ENCODE results near the gene ADAMTS3.

ADAMTS3 gene

DNA sequence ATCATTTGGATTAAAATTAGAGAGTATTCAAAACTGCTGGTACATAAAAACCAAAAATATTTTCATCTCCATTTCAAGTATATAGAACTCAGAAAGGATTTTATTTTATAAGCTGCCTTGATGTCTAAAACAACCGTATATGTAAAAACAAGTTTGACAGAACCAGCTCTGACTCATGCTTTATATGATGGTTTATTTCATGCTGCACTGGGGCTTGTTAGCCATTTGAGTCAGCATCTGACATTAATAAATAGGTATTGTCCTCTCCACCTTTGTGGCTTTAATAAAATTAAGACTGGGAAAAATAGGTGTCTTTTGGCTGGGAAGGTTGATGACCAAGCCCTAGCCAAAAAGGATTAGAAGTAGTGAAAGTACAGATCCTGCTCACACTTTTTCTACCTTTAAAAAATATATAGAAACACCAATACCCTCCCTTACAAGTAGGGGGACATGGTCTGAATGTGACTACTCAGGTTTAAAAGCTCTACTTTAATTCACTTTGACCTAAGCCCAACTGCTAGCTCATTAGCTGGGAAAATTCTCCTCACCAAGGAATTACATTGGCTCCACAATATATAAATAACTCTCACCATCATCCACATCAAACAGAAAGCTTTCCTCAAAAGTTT, 228.1 kb downstream of the ADAMTS3 start (continued):
- TF ChIP-seq ZSCAN16 (tag by site-specific recombination; IDR thresholded peaks at IDR 0.05) = no peak
- TF ChIP-seq ZNF514 (tag by site-specific recombination; IDR thresholded peaks at IDR 0.05) = no peak
- no peak for TF ChIP-seq ZNF302 (tag by site-specific recombination; IDR thresholded peaks at IDR 0.05; ENCODE audit: low read depth)

DNA sequence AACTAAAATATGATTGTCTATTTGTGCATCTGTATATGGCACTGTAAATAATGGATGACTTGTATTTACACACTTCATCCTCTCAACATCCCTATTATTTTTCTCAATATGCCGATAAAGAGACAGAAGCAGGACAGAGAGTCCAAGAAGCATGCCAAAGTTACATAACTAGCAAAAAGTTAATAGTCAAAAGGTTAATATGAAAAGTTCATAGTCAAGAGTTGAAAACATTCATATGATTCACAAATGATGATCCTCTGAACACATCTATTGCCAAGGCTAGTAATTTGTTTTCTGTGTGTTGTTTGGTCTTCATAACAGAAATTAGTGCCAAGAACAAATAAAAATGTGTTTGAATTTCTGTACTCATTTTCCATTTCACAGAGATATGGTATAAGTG, 231.0 kb downstream of the ADAMTS3 start:
- H3K36me3 ChIP-seq (ENCODE audit: control insufficient read depth in 2 of 2, insufficient read depth in 1 of 2, low read length in 2 of 2) = no peaks in the 10 kb centered on the region
- no peak overlapping the region for H3K27ac ChIP-seq (ENCODE audit: extremely low read depth, low read depth, low read length)
- TF ChIP-seq, protein P1, sequence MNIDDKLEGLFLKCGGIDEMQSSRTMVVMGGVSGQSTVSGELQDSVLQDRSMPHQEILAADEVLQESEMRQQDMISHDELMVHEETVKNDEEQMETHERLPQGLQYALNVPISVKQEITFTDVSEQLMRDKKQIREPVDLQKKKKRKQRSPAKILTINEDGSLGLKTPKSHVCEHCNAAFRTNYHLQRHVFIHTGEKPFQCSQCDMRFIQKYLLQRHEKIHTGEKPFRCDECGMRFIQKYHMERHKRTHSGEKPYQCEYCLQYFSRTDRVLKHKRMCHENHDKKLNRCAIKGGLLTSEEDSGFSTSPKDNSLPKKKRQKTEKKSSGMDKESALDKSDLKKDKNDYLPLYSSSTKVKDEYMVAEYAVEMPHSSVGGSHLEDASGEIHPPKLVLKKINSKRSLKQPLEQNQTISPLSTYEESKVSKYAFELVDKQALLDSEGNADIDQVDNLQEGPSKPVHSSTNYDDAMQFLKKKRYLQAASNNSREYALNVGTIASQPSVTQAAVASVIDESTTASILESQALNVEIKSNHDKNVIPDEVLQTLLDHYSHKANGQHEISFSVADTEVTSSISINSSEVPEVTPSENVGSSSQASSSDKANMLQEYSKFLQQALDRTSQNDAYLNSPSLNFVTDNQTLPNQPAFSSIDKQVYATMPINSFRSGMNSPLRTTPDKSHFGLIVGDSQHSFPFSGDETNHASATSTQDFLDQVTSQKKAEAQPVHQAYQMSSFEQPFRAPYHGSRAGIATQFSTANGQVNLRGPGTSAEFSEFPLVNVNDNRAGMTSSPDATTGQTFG (tag by site-specific recombination; IDR thresholded peaks at IDR 0.05; ENCODE audit: borderline replicate concordance) = no peak
- TF ChIP-seq ZNF837 (tag by site-specific recombination; IDR thresholded peaks at IDR 0.05) = no peak
- no peak overlapping the region for H3K4me3 ChIP-seq (ENCODE audit: low read depth, low read length)
- H3K9me3 ChIP-seq (ENCODE audit: control insufficient read depth, insufficient read depth, low read depth, low read length) = no peaks in the 10 kb centered on the region
- ChIA-PET POLR2A (no interaction called here), CTCF (no interaction called here)
- no peaks in the 10 kb centered on the region for H3K4me1 ChIP-seq (ENCODE audit: control insufficient read depth, insufficient read depth, low read length)

DNA sequence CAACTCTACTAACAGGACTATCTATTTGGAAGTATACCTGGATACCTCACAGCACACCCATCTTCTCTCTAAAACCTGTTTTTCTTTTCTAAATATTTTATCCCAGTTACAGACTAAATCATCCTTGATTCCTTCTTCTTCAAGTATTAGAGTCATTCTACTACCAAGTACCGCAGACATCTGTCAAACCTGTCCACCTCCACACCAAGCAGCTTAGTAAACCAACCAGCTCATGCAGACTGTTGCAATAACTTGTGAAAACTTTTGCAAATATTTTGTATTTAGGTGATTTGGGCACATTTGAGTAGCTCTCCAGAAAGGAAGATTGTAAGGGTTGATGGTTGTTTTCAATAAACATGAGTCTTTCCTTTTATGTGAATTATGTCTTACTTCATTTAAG, 238.6 kb downstream of the ADAMTS3 start:
- Histone ChIP-seq H3K4me3 (ENCODE audit: low read depth, low read length) (no peak overlapping the region), H3K36me3 (ENCODE audit: control insufficient read depth in 2 of 2, insufficient read depth in 1 of 2, low read length in 2 of 2) (no peaks in the 10 kb centered on the region), H3K9me3 (ENCODE audit: control insufficient read depth, insufficient read depth, low read depth, low read length) (no peaks in the 10 kb centered on the region), H3K4me1 (ENCODE audit: control insufficient read depth, insufficient read depth, low read length) (no peaks in the 10 kb centered on the region), H3K27ac (ENCODE audit: extremely low read depth, low read depth, low read length) (no peak overlapping the region)
- ChIA-PET POLR2A (no interaction called here), CTCF (interaction anchor here (0.6 kb wide), 1 partner anchor 283 kb away, joined by 3 read pairs; no protein-coding TSS in a partner anchor)
- TF ChIP-seq, protein P2, sequence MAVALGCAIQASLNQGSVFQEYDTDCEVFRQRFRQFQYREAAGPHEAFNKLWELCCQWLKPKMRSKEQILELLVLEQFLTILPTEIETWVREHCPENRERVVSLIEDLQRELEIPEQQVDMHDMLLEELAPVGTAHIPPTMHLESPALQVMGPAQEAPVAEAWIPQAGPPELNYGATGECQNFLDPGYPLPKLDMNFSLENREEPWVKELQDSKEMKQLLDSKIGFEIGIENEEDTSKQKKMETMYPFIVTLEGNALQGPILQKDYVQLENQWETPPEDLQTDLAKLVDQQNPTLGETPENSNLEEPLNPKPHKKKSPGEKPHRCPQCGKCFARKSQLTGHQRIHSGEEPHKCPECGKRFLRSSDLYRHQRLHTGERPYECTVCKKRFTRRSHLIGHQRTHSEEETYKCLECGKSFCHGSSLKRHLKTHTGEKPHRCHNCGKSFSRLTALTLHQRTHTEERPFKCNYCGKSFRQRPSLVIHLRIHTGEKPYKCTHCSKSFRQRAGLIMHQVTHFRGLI (tag by site-specific recombination; IDR thresholded peaks at IDR 0.05) = no peak

DNA sequence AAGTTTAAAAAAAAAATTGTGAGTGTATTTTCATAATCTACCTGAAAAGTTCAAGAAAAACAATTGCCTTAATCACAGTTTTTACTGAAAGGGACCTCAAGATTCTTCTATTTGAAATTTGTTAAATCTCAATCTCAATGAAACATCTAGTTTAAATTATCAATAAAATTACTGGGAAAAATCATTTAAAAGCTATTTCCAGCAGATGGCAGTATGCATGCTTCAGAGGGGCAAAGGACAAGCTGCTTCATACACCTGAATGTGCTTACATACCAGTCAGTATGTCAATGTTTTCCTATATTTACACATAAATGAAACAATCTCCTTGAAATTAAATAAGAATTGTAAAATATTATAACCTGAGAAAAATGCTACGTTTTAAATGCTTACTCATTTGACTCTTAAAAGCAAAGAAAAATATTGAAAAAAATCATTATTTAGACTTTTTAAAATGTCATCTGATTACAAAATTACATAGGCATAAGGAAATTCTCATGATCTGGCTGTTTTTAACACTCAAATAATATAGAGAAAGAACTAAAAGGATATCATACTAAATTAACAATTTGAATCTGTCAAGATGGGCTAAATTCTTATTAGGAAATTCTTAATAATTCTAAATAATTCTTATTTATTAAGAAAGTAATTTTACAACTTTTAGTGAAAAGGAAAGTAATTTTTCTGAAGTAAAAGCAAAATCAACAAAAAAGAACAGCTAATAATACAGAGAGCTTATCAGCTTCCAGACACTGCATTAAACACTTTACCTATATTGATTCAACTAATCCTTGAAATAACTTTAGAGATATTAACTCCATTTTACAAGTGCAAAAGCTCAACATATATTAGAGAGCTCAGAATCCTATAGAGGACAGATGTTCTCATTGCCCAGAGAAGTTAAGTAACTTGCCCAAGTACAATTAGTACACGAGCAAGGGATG, 242.1 kb downstream of the ADAMTS3 start:
- POLR2A ChIA-PET = no interaction called here
- TF ChIP-seq ZNF48 (tag by site-specific recombination; IDR thresholded peaks at IDR 0.05) = no peak
- TF ChIP-seq ZNF654 (tag by site-specific recombination; IDR thresholded peaks at IDR 0.05; ENCODE audit: low read depth) = peak; percentile 63
- CTCF ChIA-PET = interaction anchor here (0.5 to 4.0 kb wide), 20 partner anchors 9 to 720 kb away, joined by 3 to 45 read pairs (median 4); no protein-coding TSS in a partner anchor
- H3K27ac ChIP-seq (ENCODE audit: extremely low read depth, low read depth, low read length) = no peak overlapping the region
- H3K4me3 ChIP-seq (ENCODE audit: low read depth, low read length) = no peak overlapping the region
- H3K36me3 ChIP-seq (ENCODE audit: control insufficient read depth in 2 of 2, insufficient read depth in 1 of 2, low read length in 2 of 2) = no peaks in the 10 kb centered on the region
- no peaks in the 10 kb centered on the region for H3K9me3 ChIP-seq (ENCODE audit: control insufficient read depth, insufficient read depth, low read depth, low read length)
- peaks cover 10% of the 10 kb centered on the region; the same call in 1 of the 2 replicates for H3K4me1 ChIP-seq (ENCODE audit: control insufficient read depth, insufficient read depth, low read length)

DNA sequence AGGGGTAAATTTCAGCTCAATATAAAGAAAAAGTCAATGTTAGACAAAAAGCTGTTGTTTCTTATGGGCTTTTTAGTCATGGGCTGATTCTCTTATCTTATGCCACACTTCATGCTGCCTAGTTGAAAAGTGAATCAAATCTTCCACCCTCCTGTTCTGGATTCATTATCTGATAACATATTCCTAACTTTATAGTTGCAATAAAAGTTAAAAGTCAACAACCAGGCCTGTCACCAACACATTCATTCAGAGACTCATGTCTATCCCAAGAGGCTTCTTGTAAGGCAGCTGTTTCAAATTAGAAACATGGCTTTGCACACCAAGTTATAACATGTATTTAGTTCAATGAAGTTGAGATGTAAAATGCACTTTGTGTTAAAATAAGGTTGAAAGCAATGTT, 243.8 kb downstream of the ADAMTS3 start:
- Histone ChIP-seq H3K4me1 (ENCODE audit: control insufficient read depth, insufficient read depth, low read length) (peaks cover 10% of the 10 kb centered on the region; the same call in 1 of the 2 replicates), H3K27ac (ENCODE audit: extremely low read depth, low read depth, low read length) (no peak overlapping the region), H3K9me3 (ENCODE audit: control insufficient read depth, insufficient read depth, low read depth, low read length) (no peaks in the 10 kb centered on the region), H3K4me3 (ENCODE audit: low read depth, low read length) (no peak overlapping the region), H3K36me3 (ENCODE audit: control insufficient read depth in 2 of 2, insufficient read depth in 1 of 2, low read length in 2 of 2) (no peaks in the 10 kb centered on the region)
- POLR2A ChIA-PET = no interaction called here
- CTCF ChIA-PET = interaction anchor here (0.5 to 4.0 kb wide), 5 partner anchors 29 to 698 kb away, joined by 3 to 45 read pairs (median 3); no protein-coding TSS in a partner anchor
- TF ChIP-seq IKZF3 (tag by site-specific recombination; IDR thresholded peaks at IDR 0.05) = 0 out of 2 replicates have a peak, but pooled peaks have one; percentile 50
- no peak for TF ChIP-seq ZNF433 (tag by site-specific recombination; IDR thresholded peaks at IDR 0.05; ENCODE audit: low read depth)
- TF ChIP-seq, protein P3, sequence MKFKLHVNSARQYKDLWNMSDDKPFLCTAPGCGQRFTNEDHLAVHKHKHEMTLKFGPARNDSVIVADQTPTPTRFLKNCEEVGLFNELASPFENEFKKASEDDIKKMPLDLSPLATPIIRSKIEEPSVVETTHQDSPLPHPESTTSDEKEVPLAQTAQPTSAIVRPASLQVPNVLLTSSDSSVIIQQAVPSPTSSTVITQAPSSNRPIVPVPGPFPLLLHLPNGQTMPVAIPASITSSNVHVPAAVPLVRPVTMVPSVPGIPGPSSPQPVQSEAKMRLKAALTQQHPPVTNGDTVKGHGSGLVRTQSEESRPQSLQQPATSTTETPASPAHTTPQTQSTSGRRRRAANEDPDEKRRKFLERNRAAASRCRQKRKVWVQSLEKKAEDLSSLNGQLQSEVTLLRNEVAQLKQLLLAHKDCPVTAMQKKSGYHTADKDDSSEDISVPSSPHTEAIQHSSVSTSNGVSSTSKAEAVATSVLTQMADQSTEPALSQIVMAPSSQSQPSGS (tag by site-specific recombination; IDR thresholded peaks at IDR 0.05; ENCODE audit: low read depth) = no peak
- TF ChIP-seq, protein P4, sequence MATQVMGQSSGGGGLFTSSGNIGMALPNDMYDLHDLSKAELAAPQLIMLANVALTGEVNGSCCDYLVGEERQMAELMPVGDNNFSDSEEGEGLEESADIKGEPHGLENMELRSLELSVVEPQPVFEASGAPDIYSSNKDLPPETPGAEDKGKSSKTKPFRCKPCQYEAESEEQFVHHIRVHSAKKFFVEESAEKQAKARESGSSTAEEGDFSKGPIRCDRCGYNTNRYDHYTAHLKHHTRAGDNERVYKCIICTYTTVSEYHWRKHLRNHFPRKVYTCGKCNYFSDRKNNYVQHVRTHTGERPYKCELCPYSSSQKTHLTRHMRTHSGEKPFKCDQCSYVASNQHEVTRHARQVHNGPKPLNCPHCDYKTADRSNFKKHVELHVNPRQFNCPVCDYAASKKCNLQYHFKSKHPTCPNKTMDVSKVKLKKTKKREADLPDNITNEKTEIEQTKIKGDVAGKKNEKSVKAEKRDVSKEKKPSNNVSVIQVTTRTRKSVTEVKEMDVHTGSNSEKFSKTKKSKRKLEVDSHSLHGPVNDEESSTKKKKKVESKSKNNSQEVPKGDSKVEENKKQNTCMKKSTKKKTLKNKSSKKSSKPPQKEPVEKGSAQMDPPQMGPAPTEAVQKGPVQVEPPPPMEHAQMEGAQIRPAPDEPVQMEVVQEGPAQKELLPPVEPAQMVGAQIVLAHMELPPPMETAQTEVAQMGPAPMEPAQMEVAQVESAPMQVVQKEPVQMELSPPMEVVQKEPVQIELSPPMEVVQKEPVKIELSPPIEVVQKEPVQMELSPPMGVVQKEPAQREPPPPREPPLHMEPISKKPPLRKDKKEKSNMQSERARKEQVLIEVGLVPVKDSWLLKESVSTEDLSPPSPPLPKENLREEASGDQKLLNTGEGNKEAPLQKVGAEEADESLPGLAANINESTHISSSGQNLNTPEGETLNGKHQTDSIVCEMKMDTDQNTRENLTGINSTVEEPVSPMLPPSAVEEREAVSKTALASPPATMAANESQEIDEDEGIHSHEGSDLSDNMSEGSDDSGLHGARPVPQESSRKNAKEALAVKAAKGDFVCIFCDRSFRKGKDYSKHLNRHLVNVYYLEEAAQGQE (tag by site-specific recombination; IDR thresholded peaks at IDR 0.05) = no peak
- TF ChIP-seq OVOL3 (tag by site-specific recombination; IDR thresholded peaks at IDR 0.05) = peak; percentile 60; the same call in 1 of the 2 replicates
- peak; percentile 71 for TF ChIP-seq FEZF1 (tag by site-specific recombination; IDR thresholded peaks at IDR 0.05)

All from HEK293 (cell line).